ENCODE results near the gene TRRAP. TPM values are rescaled to one million over a fixed set of nuclear protein-coding genes. Genes with fewer than 3 reads are reported as not detected.

TRRAP gene
- polyA plus RNA-seq, 1 donor from 2014 or later = 10.2 TPM

GRCh38 chr7:99014113-99014985 lies 136.0 kb downstream of the TRRAP start:
- no peak overlapping the region for H3K27ac Mint-ChIP-seq
- H3K4me1 Mint-ChIP-seq = peaks cover 10 to 13% (median 10%) of the 10 kb centered on the region in 3 donors
- H3K27me3 Mint-ChIP-seq = no peaks in the 10 kb centered on the region
- H3K36me3 Mint-ChIP-seq = peaks cover 14% of the 10 kb centered on the region
- no peaks in the 10 kb centered on the region for H3K9me3 Mint-ChIP-seq
- H3K4me3 Mint-ChIP-seq = no peak overlapping the region

DNA sequence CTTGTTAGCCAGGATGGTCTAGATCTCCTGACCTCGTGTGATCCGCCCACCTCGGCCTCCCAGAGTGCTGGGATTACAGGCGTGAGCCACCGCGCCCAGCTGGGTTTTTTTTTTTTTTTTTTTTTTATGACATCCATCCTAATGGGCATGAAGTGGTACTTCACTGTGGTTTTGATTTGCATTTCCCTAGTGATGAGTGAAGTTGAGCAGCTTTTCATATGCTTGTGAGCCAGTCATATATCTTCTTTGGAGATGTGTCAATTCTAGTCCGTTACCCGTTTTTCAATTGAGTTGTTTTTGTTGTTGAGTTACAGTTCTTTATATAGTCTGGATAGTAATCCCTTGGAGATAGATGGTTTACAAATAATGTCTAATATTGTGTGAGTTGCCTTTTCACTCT lies 137.9 kb downstream of the TRRAP start:
- no peaks in the 10 kb centered on the region for H3K27me3 Mint-ChIP-seq
- H3K27ac Mint-ChIP-seq = no peak overlapping the region
- peaks cover 10 to 14% (median 10%) of the 10 kb centered on the region in 3 donors for H3K4me1 Mint-ChIP-seq
- peak overlapping the region in 1 of 4 donors; percentile 6 for H3K4me3 Mint-ChIP-seq
- H3K9me3 Mint-ChIP-seq = no peaks in the 10 kb centered on the region
- H3K36me3 Mint-ChIP-seq = peaks cover 14% of the 10 kb centered on the region

DNA sequence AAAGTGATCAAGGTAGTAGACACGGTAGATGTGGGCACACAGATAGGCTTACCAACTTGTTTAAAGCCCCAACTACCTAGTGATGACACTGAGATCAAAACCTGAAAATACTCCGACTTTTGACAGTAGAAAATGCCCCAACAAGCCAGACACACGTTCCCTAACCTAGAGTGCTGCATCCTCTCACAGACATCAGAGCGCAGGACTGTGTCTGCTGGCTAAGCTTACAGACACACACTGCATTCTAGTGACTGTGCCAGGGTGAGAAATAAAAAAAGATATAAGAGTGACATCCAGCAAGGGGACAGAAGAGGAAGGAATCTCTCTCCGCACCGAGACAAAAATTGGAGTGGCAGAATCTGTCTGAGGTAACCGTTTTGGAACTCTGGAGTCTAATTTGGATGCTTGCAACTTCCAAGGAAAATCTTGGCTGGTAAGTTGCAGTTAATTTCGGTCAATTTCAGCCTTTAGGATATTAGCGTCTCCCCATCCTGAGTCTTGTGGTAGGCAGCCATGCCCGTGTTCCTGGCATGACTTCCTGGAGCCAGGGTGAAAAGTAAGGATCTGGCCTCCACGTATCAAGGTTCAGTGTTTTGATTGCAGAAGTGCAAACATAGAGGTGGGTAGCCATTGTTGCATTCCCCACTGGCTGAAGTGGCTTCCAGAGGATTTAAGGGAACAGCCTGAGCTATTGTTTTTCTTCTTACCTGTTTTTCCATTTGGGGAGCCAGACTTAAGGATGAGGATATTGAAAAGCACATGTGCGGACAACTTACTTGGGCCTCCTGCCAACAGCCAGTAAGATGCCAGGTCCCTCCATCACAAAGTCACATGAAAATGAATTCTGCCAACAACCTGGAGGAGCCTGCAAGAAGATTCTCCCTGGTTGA lies 141.4 kb downstream of the TRRAP start:
- H3K36me3 Mint-ChIP-seq = peaks cover 13% of the 10 kb centered on the region
- H3K27ac Mint-ChIP-seq = peak overlapping the region in 1 of 3 donors; percentile 17
- no peak overlapping the region for H3K4me3 Mint-ChIP-seq
- H3K27me3 Mint-ChIP-seq = no peaks in the 10 kb centered on the region
- H3K9me3 Mint-ChIP-seq = no peaks in the 10 kb centered on the region
- peaks cover 15 to 21% (median 19%) of the 10 kb centered on the region in 3 donors for H3K4me1 Mint-ChIP-seq

DNA sequence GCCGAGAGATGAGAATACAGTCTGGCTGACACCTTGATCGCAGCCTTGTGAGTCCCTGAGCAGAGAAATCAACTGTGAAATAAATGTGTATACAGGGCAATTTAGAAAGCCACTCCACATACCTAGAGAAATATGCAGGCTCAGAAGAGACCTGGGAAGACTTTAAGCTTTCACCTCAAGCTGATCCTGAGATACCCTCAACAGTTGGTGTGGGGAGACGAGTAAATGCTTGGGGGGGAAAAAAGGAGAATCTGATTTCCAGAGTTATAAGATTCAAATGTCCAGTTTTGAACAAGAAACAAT lies 142.0 kb downstream of the TRRAP start:
- peaks cover 13% of the 10 kb centered on the region for H3K36me3 Mint-ChIP-seq
- no peak overlapping the region for H3K4me3 Mint-ChIP-seq
- peak overlapping the region in 1 of 3 donors; percentile 17 for H3K27ac Mint-ChIP-seq

DNA sequence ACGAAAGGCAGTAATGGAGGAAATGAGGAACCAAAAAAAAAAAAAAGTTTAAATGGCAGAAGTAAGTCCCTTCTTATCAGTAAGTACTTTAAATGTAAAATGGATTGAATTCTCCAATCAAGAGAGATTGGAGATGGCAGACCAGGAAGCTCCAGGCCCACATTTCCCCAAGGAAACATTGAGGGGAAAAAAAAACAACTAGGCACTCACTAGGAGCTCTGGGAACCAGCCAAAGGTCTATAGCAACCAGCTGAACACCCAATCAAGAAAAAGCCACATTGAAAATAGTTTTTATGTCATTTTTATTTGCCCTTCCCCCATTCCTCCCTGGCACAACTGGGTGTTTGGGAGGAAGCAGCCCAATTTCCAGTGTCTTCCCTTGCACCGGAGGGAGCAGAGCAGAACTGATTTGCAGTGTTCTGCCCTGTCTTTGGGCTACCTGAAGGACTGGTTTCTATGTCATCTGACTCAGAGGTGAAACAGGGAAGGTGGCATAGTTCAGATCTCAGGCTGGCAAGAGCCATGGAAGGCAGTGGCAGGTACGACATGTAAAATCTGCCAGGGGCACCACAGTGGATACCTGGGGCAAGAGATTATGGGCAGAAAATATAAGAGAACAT lies 143.7 kb downstream of the TRRAP start:
- H3K4me1 Mint-ChIP-seq = peaks cover 6 to 12% (median 9%) of the 10 kb centered on the region in 3 donors
- no peaks in the 10 kb centered on the region for H3K27me3 Mint-ChIP-seq
- H3K36me3 Mint-ChIP-seq = peaks cover 8% of the 10 kb centered on the region
- H3K9me3 Mint-ChIP-seq = no peaks in the 10 kb centered on the region
- H3K27ac Mint-ChIP-seq = peak overlapping the region in 2 of 3 donors; percentile 74 to 75
- no peak overlapping the region for H3K4me3 Mint-ChIP-seq

More for the DNA sequence above, 142.0 kb downstream of the TRRAP start:
- H3K9me3 Mint-ChIP-seq = no peaks in the 10 kb centered on the region
- peaks cover 13 to 21% (median 19%) of the 10 kb centered on the region in 3 donors for H3K4me1 Mint-ChIP-seq
- no peaks in the 10 kb centered on the region for H3K27me3 Mint-ChIP-seq

DNA sequence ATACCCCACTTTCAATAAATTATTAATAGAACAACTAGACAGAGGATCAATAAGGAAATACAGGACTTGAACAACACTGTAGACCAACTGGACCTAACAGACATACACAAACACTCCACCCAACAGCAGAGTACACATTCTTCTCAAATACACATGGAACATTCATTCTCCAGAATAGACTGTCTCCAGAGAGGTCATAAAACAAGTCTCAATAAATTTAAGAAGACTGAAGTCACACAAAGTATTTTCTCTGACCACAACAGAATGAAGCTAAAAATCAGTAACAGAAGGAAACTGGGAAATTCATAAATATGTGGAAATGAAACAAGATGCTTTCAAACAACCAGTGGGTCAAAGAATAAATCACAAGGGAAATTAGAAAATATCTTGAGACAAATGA lies 145.7 kb downstream of the TRRAP start:
- no peaks in the 10 kb centered on the region for H3K27me3 Mint-ChIP-seq
- no peaks in the 10 kb centered on the region for H3K9me3 Mint-ChIP-seq
- no peak overlapping the region for H3K4me3 Mint-ChIP-seq
- peaks cover 7 to 15% (median 9%) of the 10 kb centered on the region in 3 donors for H3K4me1 Mint-ChIP-seq
- peaks cover 3% of the 10 kb centered on the region for H3K36me3 Mint-ChIP-seq
- no peak overlapping the region for H3K27ac Mint-ChIP-seq

GRCh38 chr7:99027241-99027640 lies 148.9 kb downstream of the TRRAP start:
- Mint-ChIP-seq H3K4me1 (peaks cover 3 to 8% (median 4%) of the 10 kb centered on the region in 3 donors), H3K27ac (peak overlapping the region in 2 of 3 donors; percentile 34 to 59), H3K9me3 (no peaks in the 10 kb centered on the region), H3K27me3 (no peaks in the 10 kb centered on the region), H3K4me3 (no peak overlapping the region), H3K36me3 (no peaks in the 10 kb centered on the region)

DNA sequence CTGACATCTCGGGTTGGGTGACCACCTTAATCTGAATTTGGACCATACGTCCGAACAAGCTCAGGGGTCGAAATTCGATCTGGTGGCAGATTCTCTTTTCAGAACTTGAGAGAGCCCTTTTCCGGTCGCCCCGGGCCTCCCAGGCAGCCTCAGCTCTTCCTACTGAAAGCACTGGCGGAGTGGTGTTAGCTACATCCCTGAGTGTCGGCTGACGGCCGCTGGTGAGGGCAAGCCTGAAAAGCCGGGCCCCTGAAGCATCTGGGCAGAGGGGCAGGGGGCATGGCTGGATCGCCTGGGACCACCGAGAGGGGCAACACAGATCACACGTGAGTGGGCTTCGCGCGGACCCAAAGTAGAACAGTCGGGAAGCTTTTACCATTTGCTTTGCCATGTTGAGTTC lies 149.5 kb downstream of the TRRAP start:
- Mint-ChIP-seq H3K27me3 (no peaks in the 10 kb centered on the region), H3K27ac (no peak overlapping the region), H3K4me1 (peaks cover 3 to 8% (median 4%) of the 10 kb centered on the region in 3 donors), H3K4me3 (no peak overlapping the region), H3K36me3 (no peaks in the 10 kb centered on the region), H3K9me3 (no peaks in the 10 kb centered on the region)

GRCh38 chr7:99028261-99028973 lies 150.1 kb downstream of the TRRAP start:
- Mint-ChIP-seq H3K4me3 (no peak overlapping the region), H3K27ac (no peak overlapping the region), H3K4me1 (peaks cover 0 to 4% (median 2%) of the 10 kb centered on the region in 3 donors), H3K36me3 (no peaks in the 10 kb centered on the region), H3K27me3 (no peaks in the 10 kb centered on the region), H3K9me3 (no peaks in the 10 kb centered on the region)

GRCh38 chr7:99029466-99030435 lies 151.4 kb downstream of the TRRAP start:
- no peaks in the 10 kb centered on the region for H3K27me3 Mint-ChIP-seq
- no peaks in the 10 kb centered on the region for H3K9me3 Mint-ChIP-seq
- no peak overlapping the region for H3K4me3 Mint-ChIP-seq
- peaks cover 0 to 3% (median 2%) of the 10 kb centered on the region in 3 donors for H3K4me1 Mint-ChIP-seq
- H3K27ac Mint-ChIP-seq = peak overlapping the region in 2 of 3 donors; percentile 6 to 13
- H3K36me3 Mint-ChIP-seq = no peaks in the 10 kb centered on the region

GRCh38 chr7:99030457-99030856 lies 152.1 kb downstream of the TRRAP start:
- H3K4me3 Mint-ChIP-seq = peak overlapping the region in 1 of 4 donors; percentile 60
- H3K4me1 Mint-ChIP-seq = peaks cover 0 to 3% (median 2%) of the 10 kb centered on the region in 3 donors
- no peaks in the 10 kb centered on the region for H3K9me3 Mint-ChIP-seq
- peak overlapping the region in 2 of 3 donors; percentile 14 to 47 for H3K27ac Mint-ChIP-seq
- no peaks in the 10 kb centered on the region for H3K27me3 Mint-ChIP-seq
- H3K36me3 Mint-ChIP-seq = no peaks in the 10 kb centered on the region

DNA sequence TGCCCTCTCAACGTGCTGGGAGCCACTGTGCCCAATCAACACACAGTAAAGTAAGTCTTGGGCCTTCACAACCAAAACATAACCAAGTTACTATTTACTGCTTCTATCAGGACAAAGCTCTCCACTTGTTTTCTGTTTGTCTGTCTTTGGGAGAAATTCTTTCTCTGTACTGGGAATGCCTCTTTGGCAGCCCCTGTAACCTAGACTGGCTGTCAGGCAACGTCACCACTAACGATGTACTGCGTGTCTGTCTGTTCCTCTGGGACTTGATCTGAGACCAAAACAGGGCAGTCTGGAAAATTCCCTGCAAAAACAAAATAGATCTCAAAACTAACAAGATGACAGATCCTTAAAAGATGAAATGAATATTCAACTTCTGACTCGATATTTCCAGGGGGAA lies 152.6 kb downstream of the TRRAP start:
- Mint-ChIP-seq H3K9me3 (no peaks in the 10 kb centered on the region), H3K36me3 (no peaks in the 10 kb centered on the region), H3K27ac (peak overlapping the region in 2 of 3 donors; percentile 14 to 47), H3K4me3 (no peak overlapping the region), H3K27me3 (no peaks in the 10 kb centered on the region), H3K4me1 (peaks cover 0 to 3% (median 2%) of the 10 kb centered on the region in 3 donors)

DNA sequence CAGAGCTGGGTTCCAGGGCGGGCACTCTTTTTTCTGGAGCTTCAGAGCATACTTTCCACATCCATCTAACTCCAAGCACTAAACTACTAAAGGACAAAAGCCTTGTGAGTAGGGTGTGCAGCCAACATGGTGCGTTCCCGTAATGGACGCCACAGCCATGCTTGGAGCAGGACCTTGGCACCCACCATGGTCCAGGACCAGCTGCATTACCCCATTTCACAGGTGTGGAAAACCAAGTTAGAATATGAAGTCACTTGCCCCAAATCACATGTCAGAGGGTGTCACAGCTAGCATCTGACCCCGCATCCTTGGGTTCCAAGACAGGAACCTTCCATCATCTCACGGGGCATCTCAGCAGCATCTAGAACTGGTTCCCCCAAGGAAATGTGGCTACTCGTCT lies 153.2 kb downstream of the TRRAP start:
- H3K27ac Mint-ChIP-seq = no peak overlapping the region
- H3K36me3 Mint-ChIP-seq = no peaks in the 10 kb centered on the region
- H3K4me1 Mint-ChIP-seq = peaks cover 2 to 3% (median 3%) of the 10 kb centered on the region in 3 donors
- no peak overlapping the region for H3K4me3 Mint-ChIP-seq
- no peaks in the 10 kb centered on the region for H3K27me3 Mint-ChIP-seq
- H3K9me3 Mint-ChIP-seq = no peaks in the 10 kb centered on the region

Data from IgD-negative memory B cell (primary cell).